Epithelial cell of proximal tubule (primary cell): Measurements from ENCODE around the gene EDRF1. TPM values are rescaled to one million over a fixed set of nuclear protein-coding genes. Genes with fewer than 3 reads are reported as not detected.

ENCODE experiments used
- DNase-seq: peaks from one replicate; pipeline ENCODE4 v3.0.0-alpha.2; 2011; ENCODE audit warnings: low read depth
- H3K4me3 ChIP-seq: 2 replicates; pipeline ENCODE4 v1.5.1; 2011; ENCODE audit warnings: low read depth, mild to moderate bottlenecking, low read length
- CTCF ChIP-seq: conservative IDR thresholded peaks from 2 replicates; pipeline ENCODE4 v1.5.1; 2012; ENCODE audit warnings: low read depth, mild to moderate bottlenecking, low read length
- total RNA-seq: library from RNA; depleted of rRNA; stranded (reverse); fragments of >200 nt; gene quantifications from 2 replicates; pipeline ENCODE4 v1.2.3, GENCODE V29; 2015

Gene EDRF1
- total RNA-seq, 1 donor from 2014 or later: 14.5 TPM

DNA sequence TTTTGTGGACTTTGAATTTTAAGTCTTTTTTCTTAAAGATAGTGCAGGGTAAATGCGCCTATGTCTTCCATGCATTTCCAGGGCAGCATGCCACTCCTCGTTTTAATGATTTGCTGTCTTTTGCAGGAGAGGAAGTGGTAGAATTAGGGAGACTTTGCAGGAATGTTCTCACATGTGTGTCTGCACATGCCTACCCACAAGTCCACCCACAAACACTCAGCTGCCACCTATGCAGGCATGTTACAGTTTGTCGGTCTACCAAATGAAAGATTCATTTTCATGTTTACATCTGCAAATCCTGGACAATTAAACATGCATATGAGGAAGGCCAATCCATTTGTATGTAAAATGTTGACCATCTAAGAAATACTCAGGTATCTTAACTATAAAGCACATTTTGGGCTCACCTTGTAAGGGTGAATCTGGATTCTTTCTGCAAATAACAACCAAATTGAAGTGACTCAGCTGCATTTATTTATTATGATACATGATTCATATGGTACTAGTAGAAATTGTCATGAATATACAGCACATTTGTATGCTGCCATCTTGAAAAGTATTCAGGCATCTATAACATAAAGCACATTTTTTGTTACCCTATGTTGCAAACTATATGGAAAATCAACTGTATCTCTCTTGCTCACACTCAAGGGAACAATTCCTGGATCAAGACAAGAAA lies 31.9 kb upstream of the EDRF1 start:
- H3K4me3 ChIP-seq: no peak overlapping the region
- DNase-seq: no peak
- TF ChIP-seq CTCF: no peak

GRCh38 chr10:125689955-125690569 lies 29.4 kb upstream of the EDRF1 start:
- no peak overlapping the region for H3K4me3 ChIP-seq
- no peak for DNase-seq
- TF ChIP-seq CTCF: no peak

DNA sequence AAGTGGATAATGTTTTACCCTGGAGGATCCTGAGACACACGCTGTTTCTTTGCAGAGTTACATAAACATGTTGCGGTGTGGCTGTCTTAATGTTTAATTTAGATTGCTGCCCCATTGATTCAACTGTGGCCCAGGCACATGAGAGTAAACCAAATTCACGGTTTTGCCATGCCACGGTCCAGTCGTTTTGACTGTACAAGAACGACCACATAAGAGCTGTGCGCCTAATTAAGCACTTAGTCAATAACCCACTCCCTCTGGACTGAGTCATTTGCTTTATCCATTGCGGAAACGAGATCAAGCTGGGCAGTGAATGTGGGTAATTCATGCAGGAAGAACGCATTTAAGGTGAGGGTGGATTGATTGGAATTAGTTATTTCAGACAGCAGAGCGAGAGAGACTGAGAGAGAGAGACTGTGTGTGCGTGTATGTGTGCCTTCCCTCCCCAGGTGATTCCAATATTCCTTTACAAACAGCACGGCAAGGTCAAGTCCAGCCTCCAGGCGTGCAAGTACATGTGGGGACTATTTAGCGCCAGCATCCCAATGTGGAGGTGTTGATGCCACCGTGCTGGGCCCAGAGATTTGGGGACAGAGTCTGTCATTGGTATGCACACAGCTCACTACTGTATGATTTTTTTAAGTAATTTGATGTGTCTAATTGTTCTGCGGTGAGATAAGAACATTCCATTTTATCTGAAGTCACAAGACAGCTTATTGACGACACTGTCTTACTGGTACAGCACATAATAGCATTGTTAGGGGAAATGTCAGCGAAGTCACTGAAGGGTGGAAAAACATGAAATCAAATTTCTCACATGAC lies 28.1 kb upstream of the EDRF1 start:
- no peak for TF ChIP-seq CTCF
- peak; percentile 90 for DNase-seq
- H3K4me3 ChIP-seq: no peak overlapping the region

GRCh38 chr10:125692196-125692595 lies 27.3 kb upstream of the EDRF1 start:
- no peak for TF ChIP-seq CTCF
- no peak overlapping the region for H3K4me3 ChIP-seq
- DNase-seq: no peak

GRCh38 chr10:125692601-125693523 lies 26.6 kb upstream of the EDRF1 start:
- no peak for TF ChIP-seq CTCF
- DNase-seq: no peak
- H3K4me3 ChIP-seq: no peak overlapping the region

DNA sequence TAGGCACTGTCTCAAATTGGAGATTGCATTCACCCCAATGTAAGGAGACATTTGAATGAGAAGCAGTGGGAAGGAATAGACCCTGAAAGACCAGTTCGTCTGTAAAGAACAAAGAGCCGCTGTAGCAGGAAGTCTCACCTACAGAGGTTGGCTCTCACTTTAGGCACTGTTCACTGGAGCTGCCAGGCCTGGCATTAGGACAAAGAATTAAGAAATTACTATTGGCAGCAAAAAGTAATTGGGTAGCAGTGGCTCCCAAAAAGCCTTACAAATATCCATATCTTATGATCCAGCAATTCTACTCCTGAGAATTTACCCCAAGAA lies 26.0 kb upstream of the EDRF1 start:
- H3K4me3 ChIP-seq: no peak overlapping the region
- no peak for TF ChIP-seq CTCF
- DNase-seq: no peak
